K562 (cell line): ENCODE data around the gene CCDC88C.

Source experiments
- CTCF ChIP-seq, 3 experiments: IDR thresholded peaks in 2 of 3; conservative IDR thresholded peaks in 1 of 3; 2 replicates each; pipeline ENCODE4 v1.5.1; 2011 to 2012; ENCODE audit warnings: low read length in 3 of 3, mild to moderate bottlenecking in 3 of 3, control low read depth in 2 of 3, improper control_type of control experiment in 1 of 3, inconsistent platforms in 1 of 3, low read depth in 1 of 3, mixed read lengths in 1 of 3, moderate library complexity in 1 of 3; ENCODE audit not compliant: insufficient read depth in 2 of 3
- MAX ChIP-seq: sonication (generic); formaldehyde crosslinking; IDR thresholded peaks from 2 replicates; pipeline ENCODE4 v1.9.0; 2022; ENCODE audit warnings: mild to moderate bottlenecking, missing genetic modification reagents
- NRF1 ChIP-seq, 2 experiments: fragments of 450-650 bp; IDR thresholded peaks in 1 of 2; conservative IDR thresholded peaks in 1 of 2; 2 replicates each; pipeline ENCODE4 v1.6.1; 2014; ENCODE audit warnings: mild to moderate bottlenecking in 2 of 2
- SRF ChIP-seq, 2 experiments: fragments of 250-450, 450-650 bp in 1 of 2; sonication (Bioruptor Pico) in 1 of 2; sonication (generic) in 1 of 2; formaldehyde crosslinking; IDR thresholded peaks; 2 replicates each; pipeline versions ENCODE4 v1.5.0 to v1.5.1; 2020 to 2022; ENCODE audit warnings: mild to moderate bottlenecking in 1 of 2, missing genetic modification reagents in 1 of 2
- TEAD4 ChIP-seq, 2 experiments: sonication (generic) in 1 of 2; formaldehyde crosslinking in 1 of 2; IDR thresholded peaks; 2 replicates each; pipeline versions ENCODE4 v1.6.1 to v1.8.0; 2012 to 2022; ENCODE audit warnings: borderline replicate concordance in 1 of 2, inconsistent platforms in 1 of 2, low read length in 1 of 2, mild to moderate bottlenecking in 1 of 2, missing genetic modification reagents in 1 of 2
- YY1 ChIP-seq, 3 experiments: IDR thresholded peaks; 2 replicates each; pipeline ENCODE4 v1.6.1; 2011; ENCODE audit warnings: low read length in 2 of 3, mild to moderate bottlenecking in 2 of 3, moderate library complexity in 2 of 3, borderline replicate concordance in 1 of 3, control low read depth in 1 of 3, low read depth in 1 of 3; ENCODE audit not compliant: insufficient read depth in 3 of 3, insufficient replicate concordance in 2 of 3, control insufficient read depth in 1 of 3, insufficient read length in 1 of 3; ENCODE audit errors: extremely low read depth in 1 of 3
- ZNF282 ChIP-seq: sonication (generic); formaldehyde crosslinking; IDR thresholded peaks from 2 replicates; pipeline ENCODE4 v1.8.1; 2023; ENCODE audit warnings: missing genetic modification reagents

GRCh38 chr14:91299121-91300115 is 118.2 kb downstream of the CCDC88C start:
- TF ChIP-seq YY1 (IDR thresholded peaks at IDR 0.05; ENCODE audit: borderline replicate concordance in 1 of 3, control insufficient read depth in 1 of 3, extremely low read depth in 1 of 3, insufficient read depth in 3 of 3, insufficient read length in 1 of 3, insufficient replicate concordance in 2 of 3, low read depth in 1 of 3, low read length in 2 of 3) = no peak
- no peak for TF ChIP-seq NRF1 (conservative IDR thresholded peaks at IDR 0.05 in 1 of 2, IDR thresholded peaks at IDR 0.05 in 1 of 2)
- TF ChIP-seq SRF (CRISPR knock-in tag; IDR thresholded peaks at IDR 0.05) = no peak
- no peak for TF ChIP-seq CTCF (IDR thresholded peaks at IDR 0.05 in 2 of 3, conservative IDR thresholded peaks at IDR 0.05 in 1 of 3; ENCODE audit: insufficient read depth in 2 of 3, low read depth in 1 of 3, low read length in 3 of 3)
- TF ChIP-seq MAX (CRISPR knock-in tag) = no peak
- TF ChIP-seq ZNF282 (CRISPR knock-in tag) = no peak
- TF ChIP-seq TEAD4 (IDR thresholded peaks at IDR 0.05; ENCODE audit: low read length) = no peak
- TF ChIP-seq TEAD4 (CRISPR knock-in tag; IDR thresholded peaks at IDR 0.05; ENCODE audit: borderline replicate concordance) = no peak
